A549 treated with dexamethasone at 1 μM for 4 hours (cell line): ENCODE measurements around the gene GUCY2C. TPM values are rescaled to one million over a fixed set of nuclear protein-coding genes. Genes with fewer than 3 reads are reported as not detected.

ENCODE experiments used
- total RNA-seq: library from RNA; stranded (reverse); fragments of 200-300 nt; extraction: Qiagen RNA extraction; gene quantifications from 5 replicates; pipeline ENCODE4 v1.2.3, GENCODE V29; 2022

GUCY2C gene
- total RNA-seq: 0.03 TPM in 1 of 5 replicates, not detected in the others

DNA sequence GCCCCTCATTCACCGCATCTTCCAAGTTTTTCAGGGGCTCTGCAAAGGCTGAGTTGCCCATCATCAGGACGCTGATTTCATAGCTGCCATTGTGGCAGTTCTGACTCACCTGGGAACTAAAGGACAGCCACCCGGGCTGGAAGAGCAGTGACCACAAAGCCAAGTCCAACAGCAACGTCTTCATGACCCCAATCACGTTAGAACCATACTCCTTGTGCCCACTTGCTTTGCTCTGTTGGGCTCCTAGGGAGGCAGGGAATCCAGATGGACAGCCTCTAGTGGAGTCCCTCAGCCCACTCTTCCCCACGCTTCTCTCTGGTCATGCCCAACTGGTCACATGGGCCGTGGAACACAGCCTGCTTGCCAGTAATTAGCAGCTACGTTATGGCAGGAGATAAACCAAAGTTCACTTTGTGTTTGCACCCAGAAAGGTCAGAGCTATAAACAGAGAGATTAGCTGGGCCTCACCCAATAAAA, at the start of gene GUCY2C:
TSS of gene GUCY2C (minus strand) at position 335 of the 477 bp plus-strand sequence. CDS start at position 184, 151 bp downstream.

DNA sequence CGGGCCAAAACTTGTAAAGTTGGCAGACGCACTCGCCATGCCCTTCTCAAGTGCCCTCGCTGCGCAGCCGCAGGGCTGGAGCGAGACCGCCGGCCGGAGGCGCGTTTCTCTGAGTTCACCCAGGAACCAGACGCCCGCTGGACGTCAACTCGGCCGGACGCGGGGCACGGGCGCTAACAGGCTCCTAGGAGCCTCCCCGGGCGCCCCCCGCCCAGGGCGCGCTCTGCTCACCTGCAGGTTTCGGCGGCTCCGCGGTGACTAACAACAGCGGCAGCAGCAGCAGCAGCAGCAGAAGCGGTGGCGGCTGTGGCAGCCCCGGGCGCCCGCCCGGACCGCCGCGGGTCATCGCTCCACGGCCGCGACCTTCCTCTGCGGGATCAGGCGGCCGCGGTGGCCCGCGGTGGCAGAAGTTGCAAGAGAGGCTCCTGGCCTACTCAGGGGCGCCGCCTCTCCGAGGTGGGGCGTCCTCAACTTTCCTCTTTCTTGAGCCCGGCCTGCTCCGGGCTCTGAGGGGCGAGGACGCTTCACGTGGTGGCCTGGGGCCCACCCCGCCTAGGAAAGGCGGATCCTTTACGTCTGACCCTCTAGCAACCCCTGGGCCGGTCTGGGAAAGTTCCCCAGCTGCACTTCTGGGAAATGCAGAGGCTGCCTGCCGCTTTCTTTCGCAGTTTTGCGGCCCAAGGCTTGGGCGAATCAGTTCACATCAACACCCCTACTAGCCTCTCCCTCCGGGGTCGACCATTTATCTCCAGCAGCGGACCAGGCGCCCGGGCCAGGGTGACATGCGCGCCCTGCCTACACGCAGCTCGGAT, 128.8 kb downstream of the GUCY2C start, which contains the start of gene PLBD1:
TSS of gene PLBD1 (minus strand) at position 533 of the 812 bp plus-strand sequence. CDS start at position 346, 187 bp downstream.

Other genes starting within 250 kb of the GUCY2C start
- 3.9 to 6.3 TPM (median 4.8 TPM) in 5 replicates for gene PLBD1, start 128.7 kb downstream of the GUCY2C start, total RNA-seq
- gene WBP11, start 106.9 kb upstream of the GUCY2C start, total RNA-seq: 44.8 to 56.1 TPM (median 50.4 TPM) in 5 replicates
- gene C12orf60, start 107.1 kb upstream of the GUCY2C start, total RNA-seq: 1.3 to 2.1 TPM (median 1.5 TPM) in 5 replicates
- 0.05 TPM in 1 of 5 replicates, not detected in the others for gene SMCO3, start 117.6 kb upstream of the GUCY2C start, total RNA-seq
- gene ART4, start 146.9 kb upstream of the GUCY2C start, total RNA-seq: 0.15 TPM in 1 of 5 replicates, not detected in the others
- not detected in 5 replicates for gene MGP, start 189.3 kb upstream of the GUCY2C start, total RNA-seq
- not detected in 5 replicates for gene ERP27, start 241.9 kb upstream of the GUCY2C start, total RNA-seq